Mammary epithelial cell (primary cell): Measurements from ENCODE around the gene TRIM15.

Source experiments
- EZH2 ChIP-seq: IDR thresholded peaks from 2 replicates; pipeline ENCODE4 v1.6.1; 2012; ENCODE audit warnings: low read length, inconsistent platforms, borderline replicate concordance
- TF ChIP-seq, protein P1 (sequence below), 2 donors: IDR thresholded peaks in 1 of 2; conservative IDR thresholded peaks in 1 of 2; 2 replicates each; pipeline ENCODE4 v1.5.1; 2011 to 2012; ENCODE audit warnings: inconsistent platforms in 2 of 2, low read length in 2 of 2, mild to moderate bottlenecking in 2 of 2, control low read depth in 1 of 2, low read depth in 1 of 2; ENCODE audit not compliant: insufficient read depth in 1 of 2; ENCODE audit errors: extremely low read depth in 1 of 2

DNA sequence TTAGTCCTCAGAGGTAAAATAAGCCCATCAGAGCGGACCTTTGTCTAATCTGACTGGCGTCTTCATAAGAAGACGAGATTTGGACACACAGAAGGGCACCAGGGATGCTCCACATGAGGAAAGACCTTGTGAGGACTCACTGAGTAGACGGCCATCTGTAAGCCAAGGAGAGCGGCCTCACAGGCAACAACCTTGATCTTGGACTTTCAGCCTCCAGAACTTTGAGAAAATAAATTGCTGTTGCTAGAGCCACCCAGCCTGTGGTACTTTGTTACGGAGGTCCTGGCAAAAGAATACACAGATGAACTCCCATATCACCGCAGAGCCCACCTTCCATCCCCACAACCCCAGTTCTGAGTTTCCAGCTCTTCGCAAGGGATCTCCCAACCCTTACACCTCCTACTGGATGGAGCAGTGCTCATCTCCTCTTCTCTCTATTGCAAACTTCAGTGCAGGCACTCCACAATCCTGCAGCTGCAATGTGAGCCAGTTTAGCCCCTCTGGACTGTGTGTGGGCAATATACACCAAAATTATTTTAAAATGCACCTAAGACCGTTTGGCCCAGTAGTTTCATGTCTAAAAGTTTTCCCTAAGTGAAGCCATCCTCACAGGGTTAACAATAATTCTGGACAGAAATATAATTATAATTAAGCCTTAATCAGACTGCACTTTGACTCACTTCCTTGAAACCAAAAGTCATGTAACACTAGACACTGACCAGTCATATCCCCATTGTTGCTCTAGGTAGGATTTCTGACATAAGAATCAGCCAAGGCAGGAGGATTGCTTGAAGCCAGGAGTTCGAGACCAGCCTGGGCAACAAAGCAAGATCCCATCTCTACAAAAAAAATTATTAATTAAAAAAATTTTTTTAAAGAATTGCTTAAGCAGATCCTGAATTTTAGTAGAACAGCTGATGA lies 41.6 kb upstream of the TRIM15 start:
- TF ChIP-seq, protein P1, sequence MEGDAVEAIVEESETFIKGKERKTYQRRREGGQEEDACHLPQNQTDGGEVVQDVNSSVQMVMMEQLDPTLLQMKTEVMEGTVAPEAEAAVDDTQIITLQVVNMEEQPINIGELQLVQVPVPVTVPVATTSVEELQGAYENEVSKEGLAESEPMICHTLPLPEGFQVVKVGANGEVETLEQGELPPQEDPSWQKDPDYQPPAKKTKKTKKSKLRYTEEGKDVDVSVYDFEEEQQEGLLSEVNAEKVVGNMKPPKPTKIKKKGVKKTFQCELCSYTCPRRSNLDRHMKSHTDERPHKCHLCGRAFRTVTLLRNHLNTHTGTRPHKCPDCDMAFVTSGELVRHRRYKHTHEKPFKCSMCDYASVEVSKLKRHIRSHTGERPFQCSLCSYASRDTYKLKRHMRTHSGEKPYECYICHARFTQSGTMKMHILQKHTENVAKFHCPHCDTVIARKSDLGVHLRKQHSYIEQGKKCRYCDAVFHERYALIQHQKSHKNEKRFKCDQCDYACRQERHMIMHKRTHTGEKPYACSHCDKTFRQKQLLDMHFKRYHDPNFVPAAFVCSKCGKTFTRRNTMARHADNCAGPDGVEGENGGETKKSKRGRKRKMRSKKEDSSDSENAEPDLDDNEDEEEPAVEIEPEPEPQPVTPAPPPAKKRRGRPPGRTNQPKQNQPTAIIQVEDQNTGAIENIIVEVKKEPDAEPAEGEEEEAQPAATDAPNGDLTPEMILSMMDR (conservative IDR thresholded peaks at IDR 0.05 in 1 of 2, IDR thresholded peaks at IDR 0.05 in 1 of 2; ENCODE audit: extremely low read depth in 1 of 2, insufficient read depth in 1 of 2, low read depth in 1 of 2, low read length in 2 of 2) = no peak
- no peak for TF ChIP-seq EZH2
